ENCODE data around the gene RMI2. TPM values are rescaled to one million over a fixed set of nuclear protein-coding genes. Genes with fewer than 3 reads are reported as not detected.
"Not testable (repeated sequence)": the region's sequence is repeated elsewhere in the genome, so short reads cannot be mapped to it uniquely, and the experiment has no call there.

Gene RMI2
- total RNA-seq, 1 donor from 2014 or later: 5.6 TPM

- no peak for TF ChIP-seq CTCF (IDR thresholded peaks at IDR 0.05; ENCODE audit: insufficient read depth, low read length, poor library complexity, severe bottlenecking)
- Histone ChIP-seq H3K4me3 (ENCODE audit: low read depth, low read length) (no peak overlapping the region), H3K36me3 (ENCODE audit: control insufficient read depth, insufficient read depth, low read length) (no peaks in the 10 kb centered on the region), H3K27me3 (ENCODE audit: control insufficient read depth, insufficient read depth, low read length) (no peaks in the 10 kb centered on the region)
- DNase-seq (ENCODE audit: low read depth): no peak
These were observed 29.0 kb downstream of the RMI2 start for GRCh38 chr16:11374255-11374654.

- DNase-seq (ENCODE audit: low read depth): no peak
- no peak for TF ChIP-seq CTCF (IDR thresholded peaks at IDR 0.05; ENCODE audit: insufficient read depth, low read length, poor library complexity, severe bottlenecking)
- Histone ChIP-seq H3K4me3 (ENCODE audit: low read depth, low read length) (no peak overlapping the region), H3K36me3 (ENCODE audit: control insufficient read depth, insufficient read depth, low read length) (no peaks in the 10 kb centered on the region), H3K27me3 (ENCODE audit: control insufficient read depth, insufficient read depth, low read length) (no peaks in the 10 kb centered on the region)
These were observed 31.9 kb downstream of the RMI2 start for GRCh38 chr16:11377154-11377553.

- not testable (repeated sequence) for H3K36me3 ChIP-seq (ENCODE audit: control insufficient read depth, insufficient read depth, low read length); DNase-seq (ENCODE audit: low read depth); H3K27me3 ChIP-seq (ENCODE audit: control insufficient read depth, insufficient read depth, low read length); H3K4me3 ChIP-seq (ENCODE audit: low read depth, low read length)
These were observed 33.7 kb downstream of the RMI2 start for GRCh38 chr16:11378951-11379350.

- no peak overlapping the region for H3K4me3 ChIP-seq (ENCODE audit: low read depth, low read length)
- DNase-seq (ENCODE audit: low read depth): no peak
- TF ChIP-seq CTCF (IDR thresholded peaks at IDR 0.05; ENCODE audit: insufficient read depth, low read length, poor library complexity, severe bottlenecking): no peak
- peaks cover 1% of the 10 kb centered on the region for H3K36me3 ChIP-seq (ENCODE audit: control insufficient read depth, insufficient read depth, low read length)
- no peaks in the 10 kb centered on the region for H3K27me3 ChIP-seq (ENCODE audit: control insufficient read depth, insufficient read depth, low read length)
These were observed 34.2 kb downstream of the RMI2 start for GRCh38 chr16:11379420-11379819.

GRCh38 chr16:11380836-11381235 is 35.6 kb downstream of the RMI2 start:
- no peak for DNase-seq (ENCODE audit: low read depth)
- no peaks in the 10 kb centered on the region for H3K27me3 ChIP-seq (ENCODE audit: control insufficient read depth, insufficient read depth, low read length)
- no peak for TF ChIP-seq CTCF (IDR thresholded peaks at IDR 0.05; ENCODE audit: insufficient read depth, low read length, poor library complexity, severe bottlenecking)
- no peak overlapping the region for H3K4me3 ChIP-seq (ENCODE audit: low read depth, low read length)
- H3K36me3 ChIP-seq (ENCODE audit: control insufficient read depth, insufficient read depth, low read length): peaks cover 1% of the 10 kb centered on the region

GRCh38 chr16:11383481-11384183 is 38.4 kb downstream of the RMI2 start:
- Histone ChIP-seq H3K4me3 (ENCODE audit: low read depth, low read length) (no peak overlapping the region), H3K36me3 (ENCODE audit: control insufficient read depth, insufficient read depth, low read length) (peaks cover 1% of the 10 kb centered on the region), H3K27me3 (ENCODE audit: control insufficient read depth, insufficient read depth, low read length) (peaks cover 4% of the 10 kb centered on the region)
- DNase-seq (ENCODE audit: low read depth): no peak
- TF ChIP-seq CTCF (IDR thresholded peaks at IDR 0.05; ENCODE audit: insufficient read depth, low read length, poor library complexity, severe bottlenecking): no peak

All from kidney epithelial cell (primary cell).